Liver (tissue), 9 donors: ENCODE data around the gene TSPAN12. TPM values are rescaled to one million over a fixed set of nuclear protein-coding genes. Genes with fewer than 3 reads are reported as not detected.

ENCODE experiments used
- DNase-seq: peaks from one replicate; pipeline ENCODE4 v3.0.0-alpha.2; 2017; ENCODE audit warnings: low spot score
- H3K27ac ChIP-seq, 2 donors: one replicate each; pipeline ENCODE4 v1.7.0; 2013; ENCODE audit warnings: inconsistent platforms in 2 of 2, low read length in 2 of 2, control low read depth in 1 of 2, low read depth in 1 of 2, mild to moderate bottlenecking in 1 of 2
- H3K27me3 ChIP-seq, 4 donors: one replicate each; pipeline versions ENCODE4 v1.6.1 to v1.7.0; 2013; ENCODE audit warnings: low read length in 3 of 4, inconsistent platforms in 1 of 4, mild to moderate bottlenecking in 1 of 4, moderate library complexity in 1 of 4; ENCODE audit not compliant: control insufficient read depth in 4 of 4, insufficient read depth in 4 of 4
- H3K36me3 ChIP-seq, 4 donors: one replicate each; pipeline versions ENCODE4 v1.6.1 to v1.7.0; 2013; ENCODE audit warnings: low read length in 3 of 4, mild to moderate bottlenecking in 3 of 4, low read depth in 1 of 4, moderate library complexity in 1 of 4; ENCODE audit not compliant: control insufficient read depth in 4 of 4, insufficient read depth in 3 of 4
- H3K4me1 ChIP-seq, 4 donors: one replicate each; pipeline versions ENCODE4 v1.6.1 to v1.7.0; 2013; ENCODE audit warnings: low read length in 3 of 4, mild to moderate bottlenecking in 3 of 4, moderate library complexity in 1 of 4; ENCODE audit not compliant: control insufficient read depth in 4 of 4, insufficient read depth in 4 of 4
- H3K4me3 ChIP-seq, 3 donors: one replicate each; pipeline versions ENCODE4 v1.6.1 to v1.7.0; 2013; ENCODE audit warnings: low read length in 3 of 3, control low read depth in 1 of 3, low read depth in 1 of 3, mild to moderate bottlenecking in 1 of 3
- H3K9ac ChIP-seq, 2 donors: one replicate each; pipeline ENCODE4 v1.7.0; 2013; ENCODE audit warnings: low read length in 2 of 2, mild to moderate bottlenecking in 2 of 2, moderate library complexity in 2 of 2, control low read depth in 1 of 2, low read depth in 1 of 2
- H3K9me3 ChIP-seq, 4 donors: one replicate each; pipeline versions ENCODE4 v1.6.1 to v1.7.0; 2013; ENCODE audit warnings: low read length in 3 of 4; ENCODE audit not compliant: control insufficient read depth in 4 of 4
- EGR1 ChIP-seq, 2 donors: IDR thresholded peaks; 2 replicates each; pipeline ENCODE4 v1.6.1; 2016 to 2018; ENCODE audit warnings: antibody characterized with exemption in 2 of 2, low read depth in 2 of 2
- FOXA1 ChIP-seq: IDR thresholded peaks from 2 replicates; pipeline ENCODE4 v1.6.1; 2016; ENCODE audit warnings: antibody characterized with exemption
- FOXA2 ChIP-seq: IDR thresholded peaks from 2 replicates; pipeline ENCODE4 v1.6.1; 2016; ENCODE audit warnings: antibody characterized with exemption
- GABPA ChIP-seq, 2 donors: IDR thresholded peaks in 1 of 2; conservative IDR thresholded peaks in 1 of 2; 2 replicates each; pipeline ENCODE4 v1.6.1; 2016; ENCODE audit warnings: antibody characterized with exemption in 2 of 2, mild to moderate bottlenecking in 1 of 2, moderate library complexity in 1 of 2
- HNF4A ChIP-seq, 2 donors: conservative IDR thresholded peaks; 2 replicates each; pipeline ENCODE4 v1.6.1; 2016; ENCODE audit warnings: antibody characterized with exemption in 2 of 2, mild to moderate bottlenecking in 2 of 2
- HNF4G ChIP-seq: IDR thresholded peaks from 2 replicates; pipeline ENCODE4 v1.6.1; 2016; ENCODE audit warnings: antibody characterized with exemption
- JUND ChIP-seq, 2 donors: IDR thresholded peaks; 2 replicates each; pipeline ENCODE4 v1.6.1; 2016; ENCODE audit warnings: antibody characterized with exemption in 2 of 2
- NR2F2 ChIP-seq: IDR thresholded peaks from 2 replicates; pipeline ENCODE4 v1.6.1; 2016; ENCODE audit warnings: antibody characterized with exemption
- RAD21 ChIP-seq, 2 donors: IDR thresholded peaks; 2 replicates each; pipeline ENCODE4 v1.6.1; 2016; ENCODE audit warnings: antibody characterized with exemption in 2 of 2, mild to moderate bottlenecking in 2 of 2
- RXRA ChIP-seq, 2 donors: IDR thresholded peaks; 2 replicates each; pipeline ENCODE4 v1.6.1; 2017 to 2018; ENCODE audit warnings: antibody characterized with exemption in 2 of 2, mild to moderate bottlenecking in 1 of 2
- SP1 ChIP-seq: IDR thresholded peaks from 2 replicates; pipeline ENCODE4 v1.6.1; 2018; ENCODE audit warnings: antibody characterized with exemption, mild to moderate bottlenecking
- TAF1 ChIP-seq: conservative IDR thresholded peaks from 2 replicates; pipeline ENCODE4 v1.6.1; 2016; ENCODE audit warnings: antibody characterized with exemption, mild to moderate bottlenecking
- YY1 ChIP-seq: IDR thresholded peaks from 2 replicates; pipeline ENCODE4 v1.6.1; 2016; ENCODE audit warnings: antibody characterized with exemption, mild to moderate bottlenecking
- WGBS: extraction: QIAGEN DNeasy Blood & Tissue Kit; methylation state at CpG from one replicate; pipeline ENCODE4 v1.1.7; 2013; 5-methylcytosine and 5-hydroxymethylcytosine counted together
- polyA plus RNA-seq, 2 donors: library from polyadenylated mRNA; stranded (reverse) in 1 of 2; unstranded in 1 of 2; fragments of 200-250 nt in 1 of 2; fragments of >200 nt in 1 of 2; fragmentation: Nextera tagmentation in 1 of 2; extraction: Ambion mirVana in 1 of 2; gene quantifications; one replicate each; pipeline versions ENCODE4 v1.2.1 to v1.2.3, GENCODE V29; 2013 to 2015
- total RNA-seq, 2 donors: library from RNA; depleted of rRNA; stranded (reverse); fragments of >200 nt; gene quantifications; one replicate each; pipeline ENCODE4 v1.2.3, GENCODE V29; 2014
- TF ChIP-seq, protein P1 (sequence below): IDR thresholded peaks from 2 replicates; pipeline ENCODE4 v1.6.1; 2016; ENCODE audit warnings: antibody characterized with exemption
- TF ChIP-seq, protein P2 (sequence below): IDR thresholded peaks from 2 replicates; pipeline ENCODE4 v1.6.1; 2016; ENCODE audit warnings: antibody characterized with exemption
- TF ChIP-seq, protein P3 (sequence below): IDR thresholded peaks from 2 replicates; pipeline ENCODE4 v1.6.1; 2016; ENCODE audit warnings: antibody characterized with exemption
- TF ChIP-seq, protein P4 (sequence below): IDR thresholded peaks from 2 replicates; pipeline ENCODE4 v1.6.1; 2016; ENCODE audit warnings: antibody characterized with exemption, mild to moderate bottlenecking
- TF ChIP-seq, protein P5 (sequence below): fragments of 150-350 bp; IDR thresholded peaks from 2 replicates; pipeline ENCODE4 v1.5.1; 2017; ENCODE audit warnings: improper control_type of control experiment, low read depth, low read length; ENCODE audit not compliant: missing input control
- donor health status: healthy.
- donor health status: healthy.
- donor health status: healthy.
- donor health status: healthy.
- donor health status: healthy.

Gene TSPAN12
- total and polyA plus RNA-seq, 4 donors: 10.6 to 21.5 (median 14.9) TPM

DNA sequence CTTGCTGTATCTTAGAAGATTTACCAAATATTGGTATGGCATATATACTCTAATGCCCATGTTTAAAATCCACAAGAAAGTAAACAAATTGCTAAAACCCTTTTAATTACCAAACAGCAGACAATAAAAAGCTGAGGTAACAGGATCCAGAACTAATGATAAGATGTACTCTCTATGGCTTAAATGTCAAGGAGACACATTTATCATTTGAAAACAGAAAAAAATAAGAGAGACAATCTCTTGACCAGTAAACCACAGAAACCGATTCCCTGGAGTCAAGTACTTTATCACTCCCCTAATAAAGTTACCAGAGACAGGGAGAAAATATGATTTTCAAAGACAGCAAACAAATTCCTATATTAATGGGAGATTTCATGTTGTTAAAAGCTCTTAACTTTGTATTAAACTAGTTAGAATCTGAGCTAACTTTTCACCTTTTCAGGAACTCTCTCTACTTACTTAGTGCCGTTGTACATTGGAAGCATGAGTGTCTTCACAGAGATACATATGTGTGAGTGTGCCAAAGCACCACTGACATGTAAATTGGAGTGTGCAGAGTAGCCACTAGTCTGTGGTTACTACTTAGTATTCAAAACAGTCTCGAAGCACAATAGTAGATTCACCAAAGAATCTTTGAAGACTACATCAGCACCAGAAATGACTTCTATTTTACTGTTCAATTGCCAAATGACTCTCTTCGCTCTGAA lies 44.2 kb downstream of the TSPAN12 start:
- Histone ChIP-seq H3K4me3 (no peak overlapping the region), H3K4me1 (no peaks in the 10 kb centered on the region), H3K36me3 (peaks cover 0 to 6% (median 0%) of the 10 kb centered on the region in 4 donors), H3K9me3 (no peaks in the 10 kb centered on the region), H3K27ac (no peak overlapping the region), H3K9ac (no peak overlapping the region), H3K27me3 (no peaks in the 10 kb centered on the region)
- TF ChIP-seq GABPA (IDR thresholded peaks at IDR 0.05 in 1 of 2, conservative IDR thresholded peaks at IDR 0.05 in 1 of 2) (no peak), RXRA (IDR thresholded peaks at IDR 0.05) (no peak), RAD21 (IDR thresholded peaks at IDR 0.05) (no peak), NR2F2 (no peak), FOXA1 (no peak)
- TF ChIP-seq, protein P1, sequence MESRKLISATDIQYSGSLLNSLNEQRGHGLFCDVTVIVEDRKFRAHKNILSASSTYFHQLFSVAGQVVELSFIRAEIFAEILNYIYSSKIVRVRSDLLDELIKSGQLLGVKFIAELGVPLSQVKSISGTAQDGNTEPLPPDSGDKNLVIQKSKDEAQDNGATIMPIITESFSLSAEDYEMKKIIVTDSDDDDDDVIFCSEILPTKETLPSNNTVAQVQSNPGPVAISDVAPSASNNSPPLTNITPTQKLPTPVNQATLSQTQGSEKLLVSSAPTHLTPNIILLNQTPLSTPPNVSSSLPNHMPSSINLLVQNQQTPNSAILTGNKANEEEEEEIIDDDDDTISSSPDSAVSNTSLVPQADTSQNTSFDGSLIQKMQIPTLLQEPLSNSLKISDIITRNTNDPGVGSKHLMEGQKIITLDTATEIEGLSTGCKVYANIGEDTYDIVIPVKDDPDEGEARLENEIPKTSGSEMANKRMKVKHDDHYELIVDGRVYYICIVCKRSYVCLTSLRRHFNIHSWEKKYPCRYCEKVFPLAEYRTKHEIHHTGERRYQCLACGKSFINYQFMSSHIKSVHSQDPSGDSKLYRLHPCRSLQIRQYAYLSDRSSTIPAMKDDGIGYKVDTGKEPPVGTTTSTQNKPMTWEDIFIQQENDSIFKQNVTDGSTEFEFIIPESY: no peak
- WGBS: 91% methylated on average over 4 of the region's 4 CpGs
- DNase-seq: no peak

DNA sequence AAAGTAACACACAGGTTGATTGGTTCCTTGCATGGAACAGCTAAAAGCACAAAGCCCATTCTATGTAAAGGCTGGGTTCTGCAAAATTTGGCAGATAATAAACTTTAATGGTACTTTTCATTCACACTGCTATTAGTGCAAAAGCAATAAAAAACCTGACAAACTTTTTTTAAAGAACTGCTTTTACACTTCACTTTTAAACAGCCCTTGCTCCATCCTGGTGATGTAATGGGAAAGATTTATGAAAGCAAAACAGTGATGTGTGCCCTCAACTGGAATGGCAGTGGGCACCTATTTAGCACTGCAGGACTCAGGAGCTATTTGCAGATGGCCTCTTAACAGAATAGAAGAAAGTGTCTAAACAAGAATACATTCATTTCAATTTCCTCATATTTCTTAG lies 44.9 kb downstream of the TSPAN12 start:
- no peak for DNase-seq
- Histone ChIP-seq H3K4me1 (no peaks in the 10 kb centered on the region), H3K9ac (no peak overlapping the region), H3K27me3 (no peaks in the 10 kb centered on the region), H3K36me3 (peaks cover 0 to 6% (median 0%) of the 10 kb centered on the region in 4 donors), H3K27ac (no peak overlapping the region), H3K9me3 (no peaks in the 10 kb centered on the region), H3K4me3 (no peak overlapping the region)
- TF ChIP-seq FOXA1: no peak
- TF ChIP-seq GABPA (IDR thresholded peaks at IDR 0.05 in 1 of 2, conservative IDR thresholded peaks at IDR 0.05 in 1 of 2): no peak
- no peak for TF ChIP-seq JUND (IDR thresholded peaks at IDR 0.05)
- TF ChIP-seq YY1: no peak
- TF ChIP-seq TAF1: no peak
- no peak for TF ChIP-seq FOXA2
- no peak for TF ChIP-seq HNF4G
- no peak for TF ChIP-seq SP1
- TF ChIP-seq NR2F2: no peak
- no peak for TF ChIP-seq RXRA (IDR thresholded peaks at IDR 0.05)
- TF ChIP-seq, protein P1: no peak
- TF ChIP-seq HNF4A (conservative IDR thresholded peaks at IDR 0.05): no peak
- no peak for TF ChIP-seq EGR1 (IDR thresholded peaks at IDR 0.05; ENCODE audit: low read depth in 2 of 2)
- TF ChIP-seq, protein P2, sequence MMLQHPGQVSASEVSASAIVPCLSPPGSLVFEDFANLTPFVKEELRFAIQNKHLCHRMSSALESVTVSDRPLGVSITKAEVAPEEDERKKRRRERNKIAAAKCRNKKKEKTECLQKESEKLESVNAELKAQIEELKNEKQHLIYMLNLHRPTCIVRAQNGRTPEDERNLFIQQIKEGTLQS: no peak
- TF ChIP-seq, protein P3, sequence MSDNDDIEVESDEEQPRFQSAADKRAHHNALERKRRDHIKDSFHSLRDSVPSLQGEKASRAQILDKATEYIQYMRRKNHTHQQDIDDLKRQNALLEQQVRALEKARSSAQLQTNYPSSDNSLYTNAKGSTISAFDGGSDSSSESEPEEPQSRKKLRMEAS: no peak
- TF ChIP-seq, protein P4, sequence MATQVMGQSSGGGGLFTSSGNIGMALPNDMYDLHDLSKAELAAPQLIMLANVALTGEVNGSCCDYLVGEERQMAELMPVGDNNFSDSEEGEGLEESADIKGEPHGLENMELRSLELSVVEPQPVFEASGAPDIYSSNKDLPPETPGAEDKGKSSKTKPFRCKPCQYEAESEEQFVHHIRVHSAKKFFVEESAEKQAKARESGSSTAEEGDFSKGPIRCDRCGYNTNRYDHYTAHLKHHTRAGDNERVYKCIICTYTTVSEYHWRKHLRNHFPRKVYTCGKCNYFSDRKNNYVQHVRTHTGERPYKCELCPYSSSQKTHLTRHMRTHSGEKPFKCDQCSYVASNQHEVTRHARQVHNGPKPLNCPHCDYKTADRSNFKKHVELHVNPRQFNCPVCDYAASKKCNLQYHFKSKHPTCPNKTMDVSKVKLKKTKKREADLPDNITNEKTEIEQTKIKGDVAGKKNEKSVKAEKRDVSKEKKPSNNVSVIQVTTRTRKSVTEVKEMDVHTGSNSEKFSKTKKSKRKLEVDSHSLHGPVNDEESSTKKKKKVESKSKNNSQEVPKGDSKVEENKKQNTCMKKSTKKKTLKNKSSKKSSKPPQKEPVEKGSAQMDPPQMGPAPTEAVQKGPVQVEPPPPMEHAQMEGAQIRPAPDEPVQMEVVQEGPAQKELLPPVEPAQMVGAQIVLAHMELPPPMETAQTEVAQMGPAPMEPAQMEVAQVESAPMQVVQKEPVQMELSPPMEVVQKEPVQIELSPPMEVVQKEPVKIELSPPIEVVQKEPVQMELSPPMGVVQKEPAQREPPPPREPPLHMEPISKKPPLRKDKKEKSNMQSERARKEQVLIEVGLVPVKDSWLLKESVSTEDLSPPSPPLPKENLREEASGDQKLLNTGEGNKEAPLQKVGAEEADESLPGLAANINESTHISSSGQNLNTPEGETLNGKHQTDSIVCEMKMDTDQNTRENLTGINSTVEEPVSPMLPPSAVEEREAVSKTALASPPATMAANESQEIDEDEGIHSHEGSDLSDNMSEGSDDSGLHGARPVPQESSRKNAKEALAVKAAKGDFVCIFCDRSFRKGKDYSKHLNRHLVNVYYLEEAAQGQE: no peak
- TF ChIP-seq RAD21 (IDR thresholded peaks at IDR 0.05): no peak
- TF ChIP-seq, protein P5, sequence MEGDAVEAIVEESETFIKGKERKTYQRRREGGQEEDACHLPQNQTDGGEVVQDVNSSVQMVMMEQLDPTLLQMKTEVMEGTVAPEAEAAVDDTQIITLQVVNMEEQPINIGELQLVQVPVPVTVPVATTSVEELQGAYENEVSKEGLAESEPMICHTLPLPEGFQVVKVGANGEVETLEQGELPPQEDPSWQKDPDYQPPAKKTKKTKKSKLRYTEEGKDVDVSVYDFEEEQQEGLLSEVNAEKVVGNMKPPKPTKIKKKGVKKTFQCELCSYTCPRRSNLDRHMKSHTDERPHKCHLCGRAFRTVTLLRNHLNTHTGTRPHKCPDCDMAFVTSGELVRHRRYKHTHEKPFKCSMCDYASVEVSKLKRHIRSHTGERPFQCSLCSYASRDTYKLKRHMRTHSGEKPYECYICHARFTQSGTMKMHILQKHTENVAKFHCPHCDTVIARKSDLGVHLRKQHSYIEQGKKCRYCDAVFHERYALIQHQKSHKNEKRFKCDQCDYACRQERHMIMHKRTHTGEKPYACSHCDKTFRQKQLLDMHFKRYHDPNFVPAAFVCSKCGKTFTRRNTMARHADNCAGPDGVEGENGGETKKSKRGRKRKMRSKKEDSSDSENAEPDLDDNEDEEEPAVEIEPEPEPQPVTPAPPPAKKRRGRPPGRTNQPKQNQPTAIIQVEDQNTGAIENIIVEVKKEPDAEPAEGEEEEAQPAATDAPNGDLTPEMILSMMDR: no peak
